SU-DHL-6 (cell line): ENCODE results near the gene SMPD3.

Experiments
- CTCF ChIP-seq: fragments of 200-600 bp; sonication (generic); IDR thresholded peaks from one replicate; pipeline ENCODE4 v1.5.1; 2017; ENCODE audit warnings: antibody characterized with exemption, mild to moderate bottlenecking, low read length, moderate library complexity; ENCODE audit not compliant: insufficient read depth, poor library complexity, severe bottlenecking
- EZH2phosphoT487 ChIP-seq: fragments of 200-600 bp; sonication (generic), shearing (Covaris generic); conservative IDR thresholded peaks from 2 replicates; pipeline ENCODE4 v1.6.1; 2018; ENCODE audit warnings: mild to moderate bottlenecking, antibody characterized with exemption, low read length, moderate library complexity, mixed read lengths

- TF ChIP-seq EZH2phosphoT487 (no peak), CTCF (no peak)
Observed at GRCh38 chr16:68374246-68374805, 74.0 kb downstream of the SMPD3 start.
